Transverse colon (tissue), 4 donors: Measurements from ENCODE around the gene RBCK1. TPM values are rescaled to one million over a fixed set of nuclear protein-coding genes. Genes with fewer than 3 reads are reported as not detected.

Experiments used
- DNase-seq: peaks from one replicate; pipeline ENCODE4 v3.0.0-alpha.2; 2019
- H3K27ac ChIP-seq, 4 donors: fragments of 200-600 bp; sonication (generic); 2 replicates each; pipeline ENCODE4 v1.5.1; 2016 to 2018; ENCODE audit warnings: inconsistent platforms in 4 of 4
- H3K27me3 ChIP-seq: fragments of 200-600 bp; sonication (generic); 2 replicates; pipeline ENCODE4 v1.5.1; 2017; ENCODE audit warnings: inconsistent platforms
- H3K36me3 ChIP-seq, 4 donors: fragments of 200-600 bp; sonication (generic); 2 replicates each; pipeline ENCODE4 v1.5.1; 2017 to 2019; ENCODE audit warnings: inconsistent platforms in 4 of 4
- H3K4me1 ChIP-seq, 4 donors: fragments of 200-600 bp; sonication (generic); 2 replicates each; pipeline ENCODE4 v1.5.1; 2017 to 2020; ENCODE audit warnings: inconsistent platforms in 4 of 4
- H3K4me3 ChIP-seq, 4 donors: fragments of 200-600 bp; sonication (generic); 1 replicate in 1 of 4; 2 replicates in 3 of 4; pipeline versions ENCODE4 v1.5.1 to v1.6.1; 2017 to 2019; ENCODE audit warnings: inconsistent platforms in 4 of 4
- H3K9me3 ChIP-seq, 2 donors: fragments of 200-600 bp; sonication (generic); 2 replicates each; pipeline ENCODE4 v1.5.1; 2017 to 2019; ENCODE audit warnings: inconsistent platforms in 2 of 2
- CTCF ChIP-seq, 5 experiments: fragments of 200-600 bp in 3 of 5; fragments of 450-650 bp in 2 of 5; sonication (generic) in 3 of 5; IDR thresholded peaks; 1 replicate in 2 of 5; 2 replicates in 3 of 5; pipeline ENCODE4 v1.5.1; 2016 to 2017; ENCODE audit warnings: antibody characterized with exemption in 5 of 5, inconsistent platforms in 3 of 5, mild to moderate bottlenecking in 2 of 5, moderate library complexity in 1 of 5
- EP300 ChIP-seq: sonication (generic); formaldehyde crosslinking; IDR thresholded peaks from one replicate; pipeline ENCODE4 v1.6.1; 2017; ENCODE audit warnings: antibody characterized with exemption, low read depth
- POLR2A ChIP-seq: fragments of 450-650 bp; IDR thresholded peaks from one replicate; pipeline ENCODE4 v1.6.1; 2016; ENCODE audit warnings: antibody characterized with exemption, mild to moderate bottlenecking, moderate library complexity
- POLR2AphosphoS5 ChIP-seq, 3 donors: sonication (generic); formaldehyde crosslinking; IDR thresholded peaks; one replicate each; pipeline ENCODE4 v1.6.1; 2016; ENCODE audit warnings: antibody characterized with exemption in 3 of 3
- whole genome bisulfite sequencing, 2 donors: methylation state at CpG; one replicate each; pipeline ENCODE4 v1.1.5; 2018; ENCODE audit warnings: low coverage in 1 of 2; 5-methylcytosine and 5-hydroxymethylcytosine counted together
- in situ Hi-C, 4 donors: fragments of 200-750 bp; cut with MboI; loops; one replicate each; pipeline versions ENCODE4 v1.15.0 to v1.15.1; 2017; ENCODE audit warnings: low sequenced_read_pairs in 3 of 4, low pct_ligation_motif_present in 1 of 4, low pct_unique_long_range_greater_than_20kb in 1 of 4
- intact Hi-C: fragments of 100-400 bp; cut with DNase I; formaldehyde crosslinking; loops from one replicate; pipeline ENCODE4 v1.15.1; 2023; ENCODE audit warnings: low total_unique reads
- total RNA-seq, 4 donors: library from RNA; depleted of rRNA; stranded (reverse); fragments of >200 nt; gene quantifications; one replicate each; pipeline ENCODE4 v1.1.0, GENCODE V29; 2016

Gene RBCK1
- total RNA-seq, 4 donors from 2014 or later = 101 to 152 (median 110) TPM

- DNase-seq = no peak
- in situ Hi-C loops (no loop called here), intact Hi-C loops (no loop called here)
- Histone ChIP-seq H3K4me1 (peaks cover 0 to 17% (median 2%) of the 10 kb centered on the region in 4 donors), H3K4me3 (no peak overlapping the region), H3K9me3 (no peaks in the 10 kb centered on the region), H3K36me3 (peaks cover 0 to 26% (median 13%) of the 10 kb centered on the region in 4 donors), H3K27ac (peak overlapping the region in 1 of 4 donors; percentile 11), H3K27me3 (no peaks in the 10 kb centered on the region)
- TF ChIP-seq EP300 = no peak
- no peak for TF ChIP-seq CTCF (IDR thresholded peaks at IDR 0.05)
- TF ChIP-seq POLR2A = no peak
- TF ChIP-seq POLR2AphosphoS5 (IDR thresholded peaks at IDR 0.05) = no peak
- WGBS, 2 donors = 60 to 73% methylated on average over 1 to 6 of the region's 6 CpGs
Observed at GRCh38 chr20:437787-438486, 29.8 kb downstream of the RBCK1 start.

GRCh38 chr20:438571-439469 is 30.7 kb downstream of the RBCK1 start:
- peak; percentile 41 for DNase-seq
- no peaks in the 10 kb centered on the region for H3K9me3 ChIP-seq
- H3K4me1 ChIP-seq = peaks cover 0 to 26% (median 9%) of the 10 kb centered on the region in 4 donors
- H3K27ac ChIP-seq = peak overlapping the region in 1 of 4 donors; percentile 11
- no peak overlapping the region for H3K4me3 ChIP-seq
- peaks cover 0 to 29% (median 13%) of the 10 kb centered on the region in 4 donors for H3K36me3 ChIP-seq
- WGBS, 2 donors = 75 to 79% methylated on average over 10 to 18 of the region's 18 CpGs
- in situ Hi-C loops = no loop called here
- intact Hi-C loops = loop anchor here (1.0 kb wide), 1 partner anchor 29 kb away; no protein-coding TSS in a partner anchor
- TF ChIP-seq POLR2A (no peak), POLR2AphosphoS5 (IDR thresholded peaks at IDR 0.05) (no peak), CTCF (IDR thresholded peaks at IDR 0.05) (no peak), EP300 (no peak)
- no peaks in the 10 kb centered on the region for H3K27me3 ChIP-seq

- peaks cover 0 to 36% (median 18%) of the 10 kb centered on the region in 4 donors for H3K36me3 ChIP-seq
- in situ Hi-C loops = no loop called here
- intact Hi-C loops = no loop called here
Observed at GRCh38 chr20:440148-440547, 32.0 kb downstream of the RBCK1 start.

More at GRCh38 chr20:440148-440547, 32.0 kb downstream of the RBCK1 start:
- Histone ChIP-seq H3K4me3 (no peak overlapping the region), H3K27ac (no peak overlapping the region), H3K9me3 (no peaks in the 10 kb centered on the region), H3K4me1 (peaks cover 0 to 36% (median 11%) of the 10 kb centered on the region in 4 donors), H3K27me3 (no peaks in the 10 kb centered on the region)
- no peak for DNase-seq
- 75 to 97% methylated on average over 1 to 7 of the region's 7 CpGs for WGBS, 2 donors
- TF ChIP-seq EP300 (no peak), POLR2A (no peak), POLR2AphosphoS5 (IDR thresholded peaks at IDR 0.05) (no peak), CTCF (IDR thresholded peaks at IDR 0.05) (no peak)
